Thyroid gland (tissue), 4 donors: ENCODE data around the gene TAS2R60. TPM values are rescaled to one million over a fixed set of nuclear protein-coding genes. Genes with fewer than 3 reads are reported as not detected.

ENCODE experiments used
- DNase-seq, 2 donors: peaks; one replicate each; pipeline ENCODE4 v3.0.0-alpha.2; 2019
- H3K27ac ChIP-seq, 3 donors: fragments of 200-600 bp; sonication (generic); 1 replicate in 2 of 3; 2 replicates in 1 of 3; pipeline ENCODE4 v1.5.1; 2016 to 2019; ENCODE audit warnings: mild to moderate bottlenecking in 1 of 3, moderate library complexity in 1 of 3
- H3K27me3 ChIP-seq: fragments of 200-600 bp; sonication (generic); one replicate; pipeline ENCODE4 v1.5.1; 2019
- H3K36me3 ChIP-seq, 2 donors: fragments of 200-600 bp; sonication (generic); one replicate each; pipeline ENCODE4 v1.5.1; 2016 to 2019
- H3K4me1 ChIP-seq, 2 donors: fragments of 200-600 bp; sonication (generic); one replicate each; pipeline ENCODE4 v1.5.1; 2017 to 2019
- H3K4me3 ChIP-seq, 3 donors: fragments of 200-600 bp; sonication (generic); replicated peaks in 1 of 3; 1 replicate in 2 of 3; 2 replicates in 1 of 3; pipeline ENCODE4 v1.5.1; 2016; ENCODE audit warnings: mild to moderate bottlenecking in 1 of 3
- H3K9me3 ChIP-seq: fragments of 200-600 bp; sonication (generic); one replicate; pipeline ENCODE4 v1.5.1; 2017
- POLR2A ChIP-seq, 2 donors: fragments of 450-650 bp; IDR thresholded peaks; one replicate each; pipeline ENCODE4 v1.6.1; 2017; ENCODE audit warnings: antibody characterized with exemption in 2 of 2, mild to moderate bottlenecking in 2 of 2, moderate library complexity in 1 of 2
- WGBS, 2 donors: methylation state at CpG; one replicate each; pipeline ENCODE4 v1.1.5; 2017; 5-methylcytosine and 5-hydroxymethylcytosine counted together
- intact Hi-C: fragments of 100-400 bp; cut with DNase I; formaldehyde crosslinking; loops from one replicate; pipeline ENCODE4 v1.15.1; 2023
- total RNA-seq, 4 donors: library from RNA; depleted of rRNA; stranded (reverse); fragments of >200 nt; gene quantifications; one replicate each; pipeline ENCODE4 v1.2.3, GENCODE V29; 2016
- TF ChIP-seq, protein P1 (sequence below), 6 experiments: fragments of 200-600 bp in 3 of 6; fragments of 450-650 bp in 3 of 6; sonication (generic) in 3 of 6; IDR thresholded peaks; one replicate each; pipeline ENCODE4 v1.5.1; 2016 to 2019; ENCODE audit warnings: antibody characterized with exemption in 6 of 6, mild to moderate bottlenecking in 2 of 6, inconsistent platforms in 1 of 6, moderate library complexity in 1 of 6

The TAS2R60 gene
- total RNA-seq, 4 donors from 2014 or later = not detected

DNA sequence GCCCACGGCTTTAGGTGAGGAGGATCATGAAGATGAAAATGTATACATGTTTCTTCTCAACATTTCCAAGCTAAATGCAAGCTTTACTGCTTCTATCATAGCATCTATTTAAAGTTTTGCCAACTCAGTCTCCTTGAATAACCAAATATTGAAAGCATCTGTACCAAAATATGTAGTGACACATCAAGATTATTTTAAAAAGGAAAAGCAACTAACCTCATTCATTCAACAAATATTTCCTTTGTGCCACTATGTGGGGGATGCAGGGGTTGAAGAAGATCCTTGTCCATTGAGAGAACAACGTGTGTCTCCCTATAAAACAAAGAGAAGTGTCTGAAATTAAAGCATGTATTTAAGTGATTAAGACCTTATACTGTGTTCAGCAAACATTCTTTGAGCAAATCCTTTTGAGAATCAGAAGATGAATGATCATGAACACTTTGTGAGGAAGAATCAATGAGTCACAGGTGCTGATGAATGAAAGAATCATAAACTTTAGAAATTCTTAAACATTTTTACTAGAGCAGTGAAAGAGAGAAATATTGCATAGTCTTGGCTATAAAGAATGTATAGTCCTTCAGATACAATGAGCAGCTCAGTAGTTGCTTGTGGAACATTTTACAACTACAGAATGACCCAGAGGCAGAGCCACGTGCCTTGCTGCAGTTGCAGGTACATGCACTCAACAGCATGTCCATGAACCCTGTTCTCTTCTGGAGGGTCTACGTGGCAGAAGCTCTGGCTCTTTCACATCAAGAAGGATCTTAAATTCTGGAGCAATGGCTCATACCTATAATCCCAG lies 13.9 kb downstream of the TAS2R60 start:
- WGBS, 2 donors = 91 to 92% methylated on average over 4 of the region's 4 CpGs
- H3K27ac ChIP-seq = no peak overlapping the region
- no peaks in the 10 kb centered on the region for H3K4me1 ChIP-seq
- H3K9me3 ChIP-seq = no peaks in the 10 kb centered on the region
- H3K36me3 ChIP-seq = no peaks in the 10 kb centered on the region
- no peak for DNase-seq
- no peak overlapping the region for H3K4me3 ChIP-seq
- intact Hi-C loops = no loop called here
- TF ChIP-seq, protein P1, sequence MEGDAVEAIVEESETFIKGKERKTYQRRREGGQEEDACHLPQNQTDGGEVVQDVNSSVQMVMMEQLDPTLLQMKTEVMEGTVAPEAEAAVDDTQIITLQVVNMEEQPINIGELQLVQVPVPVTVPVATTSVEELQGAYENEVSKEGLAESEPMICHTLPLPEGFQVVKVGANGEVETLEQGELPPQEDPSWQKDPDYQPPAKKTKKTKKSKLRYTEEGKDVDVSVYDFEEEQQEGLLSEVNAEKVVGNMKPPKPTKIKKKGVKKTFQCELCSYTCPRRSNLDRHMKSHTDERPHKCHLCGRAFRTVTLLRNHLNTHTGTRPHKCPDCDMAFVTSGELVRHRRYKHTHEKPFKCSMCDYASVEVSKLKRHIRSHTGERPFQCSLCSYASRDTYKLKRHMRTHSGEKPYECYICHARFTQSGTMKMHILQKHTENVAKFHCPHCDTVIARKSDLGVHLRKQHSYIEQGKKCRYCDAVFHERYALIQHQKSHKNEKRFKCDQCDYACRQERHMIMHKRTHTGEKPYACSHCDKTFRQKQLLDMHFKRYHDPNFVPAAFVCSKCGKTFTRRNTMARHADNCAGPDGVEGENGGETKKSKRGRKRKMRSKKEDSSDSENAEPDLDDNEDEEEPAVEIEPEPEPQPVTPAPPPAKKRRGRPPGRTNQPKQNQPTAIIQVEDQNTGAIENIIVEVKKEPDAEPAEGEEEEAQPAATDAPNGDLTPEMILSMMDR (IDR thresholded peaks at IDR 0.05) = no peak
- no peak for TF ChIP-seq POLR2A (IDR thresholded peaks at IDR 0.05)
- no peaks in the 10 kb centered on the region for H3K27me3 ChIP-seq

DNA sequence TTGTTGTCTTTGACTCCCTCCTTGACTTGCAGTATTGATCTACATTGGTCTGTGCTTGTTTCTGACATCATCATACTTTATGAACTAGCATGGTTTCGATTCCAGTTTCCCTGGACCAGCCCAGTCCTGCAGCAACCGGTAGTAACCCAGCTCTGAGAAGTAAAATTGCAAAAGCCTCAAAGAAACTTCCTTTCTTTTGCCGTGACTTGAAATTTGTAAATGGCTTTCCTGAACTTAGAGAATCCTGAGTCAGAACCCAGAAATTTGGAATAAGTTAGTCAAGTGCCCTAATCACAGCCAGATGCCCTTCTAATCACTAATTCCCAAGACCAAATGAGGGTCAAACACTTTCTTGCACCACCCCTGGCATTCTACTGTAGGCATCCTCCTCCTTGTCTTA lies 15.0 kb downstream of the TAS2R60 start:
- no peak overlapping the region for H3K4me3 ChIP-seq
- 87 to 91% methylated on average over 3 of the region's 3 CpGs for WGBS, 2 donors
- H3K36me3 ChIP-seq = no peaks in the 10 kb centered on the region
- H3K27ac ChIP-seq = no peak overlapping the region
- DNase-seq = no peak
- H3K27me3 ChIP-seq = no peaks in the 10 kb centered on the region
- intact Hi-C loops = no loop called here
- H3K4me1 ChIP-seq = no peaks in the 10 kb centered on the region
- no peaks in the 10 kb centered on the region for H3K9me3 ChIP-seq
- TF ChIP-seq, protein P1 (IDR thresholded peaks at IDR 0.05) = no peak
- no peak for TF ChIP-seq POLR2A (IDR thresholded peaks at IDR 0.05)

- H3K4me3 ChIP-seq = no peak overlapping the region
- H3K9me3 ChIP-seq = no peaks in the 10 kb centered on the region
- intact Hi-C loops = no loop called here
- no peaks in the 10 kb centered on the region for H3K36me3 ChIP-seq
- H3K27ac ChIP-seq = no peak overlapping the region
- DNase-seq = no peak
- TF ChIP-seq, protein P1 (IDR thresholded peaks at IDR 0.05) = no peak
- TF ChIP-seq POLR2A (IDR thresholded peaks at IDR 0.05) = no peak
- no peaks in the 10 kb centered on the region for H3K4me1 ChIP-seq
- 80 to 83% methylated on average over 3 of the region's 3 CpGs for WGBS, 2 donors
- H3K27me3 ChIP-seq = no peaks in the 10 kb centered on the region
Measured at GRCh38 chr7:143458681-143459080, 15.4 kb downstream of the TAS2R60 start.

DNA sequence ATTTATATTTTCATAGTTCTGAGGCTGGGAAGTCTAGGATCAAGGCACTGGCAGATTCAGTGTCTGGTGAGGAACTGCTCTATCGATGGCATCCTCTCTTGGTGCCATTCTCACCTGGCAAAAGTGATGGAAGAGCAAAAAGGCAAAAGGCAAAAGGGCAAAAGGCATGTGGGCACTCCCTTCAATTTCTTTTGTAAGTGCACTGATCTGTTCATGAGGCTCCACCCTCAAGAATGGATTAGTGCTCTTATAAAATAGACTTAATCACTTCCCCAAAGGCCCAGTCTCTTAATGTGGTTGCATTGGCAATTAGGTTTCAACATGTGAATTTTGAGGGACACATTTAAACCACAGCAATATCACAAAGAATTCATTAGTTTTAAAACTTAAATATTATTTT lies 16.1 kb downstream of the TAS2R60 start:
- Histone ChIP-seq H3K36me3 (no peaks in the 10 kb centered on the region), H3K27me3 (no peaks in the 10 kb centered on the region), H3K27ac (no peak overlapping the region), H3K4me3 (no peak overlapping the region), H3K4me1 (no peaks in the 10 kb centered on the region), H3K9me3 (no peaks in the 10 kb centered on the region)
- DNase-seq = no peak
- WGBS, 2 donors = 95 to 96% methylated on average over 1 of the region's 1 CpG
- intact Hi-C loops = no loop called here
- TF ChIP-seq, protein P1 (IDR thresholded peaks at IDR 0.05) = no peak
- no peak for TF ChIP-seq POLR2A (IDR thresholded peaks at IDR 0.05)

- intact Hi-C loops = no loop called here
- 79% methylated on average over 4 of the region's 4 CpGs for WGBS, 2 donors
- no peak for TF ChIP-seq POLR2A (IDR thresholded peaks at IDR 0.05)
- TF ChIP-seq, protein P1 (IDR thresholded peaks at IDR 0.05) = no peak
Measured at GRCh38 chr7:143460271-143460979, 17.2 kb downstream of the TAS2R60 start.

More at GRCh38 chr7:143460271-143460979, 17.2 kb downstream of the TAS2R60 start:
- H3K27ac ChIP-seq = no peak overlapping the region
- H3K9me3 ChIP-seq = no peaks in the 10 kb centered on the region
- no peak for DNase-seq
- H3K4me3 ChIP-seq = no peak overlapping the region
- H3K27me3 ChIP-seq = no peaks in the 10 kb centered on the region
- H3K4me1 ChIP-seq = no peaks in the 10 kb centered on the region
- H3K36me3 ChIP-seq = no peaks in the 10 kb centered on the region
